ENCODE data around the gene ALDOB. TPM values are rescaled to one million over a fixed set of nuclear protein-coding genes. Genes with fewer than 3 reads are reported as not detected.

ALDOB gene
- total RNA-seq, result not detected

- ChIA-PET POLR2A (interaction anchor here (0.6 kb wide), 1 partner anchor 49 kb away, joined by 4 read pairs; no protein-coding TSS in a partner anchor), CTCF (no interaction called here)
- DNase-seq, result no peak
- no peaks in the 10 kb centered on the region for H3K9me3 Mint-ChIP-seq
- H3K27ac Mint-ChIP-seq, result no peak within 1 kb of the TSS
- no peaks in the 10 kb centered on the region for H3K4me1 Mint-ChIP-seq
- H3K27me3 Mint-ChIP-seq, result peaks cover 14% of the 10 kb centered on the region
- no peaks in the 10 kb centered on the region for H3K36me3 Mint-ChIP-seq (ENCODE audit: low read depth)
- no peak within 1 kb of the TSS for H3K4me3 Mint-ChIP-seq
Measured at GRCh38 chr9:101435601-101436079, at the start of gene ALDOB. Gene ALDOB (minus strand): TSS chr9:101435774. CDS start chr9:101430887, 4,887 bp downstream.

GRCh38 chr9:101484046-101484445, 48.5 kb upstream of the ALDOB start:
- no peaks in the 10 kb centered on the region for H3K9me3 Mint-ChIP-seq
- POLR2A ChIA-PET, result no interaction called here
- CTCF ChIA-PET, result no interaction called here

GRCh38 chr9:101481261-101481660, 45.7 kb upstream of the ALDOB start:
- H3K36me3 Mint-ChIP-seq (ENCODE audit: low read depth), result no peaks in the 10 kb centered on the region
- DNase-seq, result no peak
- H3K9me3 Mint-ChIP-seq, result no peaks in the 10 kb centered on the region
- H3K27ac Mint-ChIP-seq, result no peak overlapping the region
- peaks cover 39% of the 10 kb centered on the region for H3K27me3 Mint-ChIP-seq
- POLR2A ChIA-PET, result no interaction called here
- H3K4me1 Mint-ChIP-seq, result peaks cover 2% of the 10 kb centered on the region
- H3K4me3 Mint-ChIP-seq, result no peak overlapping the region
- CTCF ChIA-PET, result interaction anchor here (1.5 kb wide), 1 partner anchor 9 kb away, joined by 4 read pairs; no protein-coding TSS in a partner anchor

More at GRCh38 chr9:101484046-101484445, 48.5 kb upstream of the ALDOB start:
- Mint-ChIP-seq H3K27me3 (peaks cover 59% of the 10 kb centered on the region), H3K36me3 (ENCODE audit: low read depth) (no peaks in the 10 kb centered on the region), H3K4me3 (no peak overlapping the region), H3K27ac (no peak overlapping the region), H3K4me1 (peaks cover 9% of the 10 kb centered on the region)
- no peak for DNase-seq

GRCh38 chr9:101480386-101480785, 44.8 kb upstream of the ALDOB start:
- no peaks in the 10 kb centered on the region for H3K4me1 Mint-ChIP-seq
- peaks cover 31% of the 10 kb centered on the region for H3K27me3 Mint-ChIP-seq
- no peaks in the 10 kb centered on the region for H3K9me3 Mint-ChIP-seq
- no peaks in the 10 kb centered on the region for H3K36me3 Mint-ChIP-seq (ENCODE audit: low read depth)
- no peak for DNase-seq
- no peak overlapping the region for H3K4me3 Mint-ChIP-seq
- POLR2A ChIA-PET, result no interaction called here
- H3K27ac Mint-ChIP-seq, result no peak overlapping the region
- CTCF ChIA-PET, result no interaction called here

DNA sequence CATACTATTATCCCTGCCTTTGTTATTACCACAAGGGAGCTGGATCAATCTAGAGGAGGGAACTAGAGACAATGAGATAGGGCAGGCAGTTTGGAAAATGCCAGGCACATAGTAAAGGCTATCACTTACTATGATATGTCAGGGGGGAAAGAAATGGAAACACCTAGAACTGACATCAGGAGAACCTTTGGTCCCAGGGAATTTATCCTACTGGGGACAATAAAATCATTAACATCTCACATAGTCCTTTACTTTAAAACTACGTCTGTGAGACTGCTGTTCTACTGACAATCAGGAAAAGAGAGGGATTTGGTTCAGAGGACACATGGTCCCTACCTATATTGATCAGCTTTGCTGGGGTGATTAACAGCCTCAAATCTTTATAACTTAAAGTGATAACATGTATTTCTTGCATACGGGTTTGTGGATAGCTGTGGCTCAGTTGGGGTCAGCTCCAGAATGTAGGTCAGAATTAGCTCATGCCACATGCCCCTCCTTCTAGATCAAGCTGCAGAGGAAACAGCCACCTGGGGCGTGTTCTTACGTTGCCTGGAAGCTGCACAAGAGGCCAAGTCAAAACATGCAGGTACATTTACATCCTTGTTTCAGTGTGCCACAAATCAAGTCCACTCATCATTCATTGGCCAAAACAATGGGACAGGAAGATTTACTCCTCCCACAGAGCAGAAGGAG, 43.9 kb upstream of the ALDOB start:
- H3K27me3 Mint-ChIP-seq, result peaks cover 23% of the 10 kb centered on the region

DNA sequence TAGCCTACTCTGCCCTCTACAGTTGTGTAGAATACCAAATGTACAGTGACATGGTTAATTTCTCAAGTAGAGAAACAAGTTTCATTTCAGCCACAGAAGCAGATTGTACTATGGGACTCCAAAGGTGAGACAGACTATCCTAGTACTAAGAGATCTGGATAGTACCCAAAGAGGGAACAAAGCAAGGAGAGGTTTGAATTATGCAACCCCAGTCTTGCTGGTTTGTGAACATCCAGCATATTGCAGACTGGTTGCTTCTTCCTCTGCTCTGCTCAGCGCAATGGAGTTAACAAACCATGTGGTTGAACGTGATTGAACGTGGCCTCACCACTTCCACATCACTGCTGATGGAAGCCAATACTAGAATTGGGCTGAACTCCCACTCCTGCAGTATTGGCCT, 43.3 kb upstream of the ALDOB start:
- Mint-ChIP-seq H3K9me3 (no peaks in the 10 kb centered on the region), H3K27me3 (peaks cover 18% of the 10 kb centered on the region), H3K36me3 (ENCODE audit: low read depth) (no peaks in the 10 kb centered on the region), H3K27ac (no peak overlapping the region), H3K4me1 (no peaks in the 10 kb centered on the region), H3K4me3 (no peak overlapping the region)
- POLR2A ChIA-PET, result no interaction called here
- no peak for DNase-seq
- CTCF ChIA-PET, result no interaction called here

More for the DNA sequence above, 43.9 kb upstream of the ALDOB start:
- no peak overlapping the region for H3K27ac Mint-ChIP-seq
- ChIA-PET POLR2A (no interaction called here), CTCF (no interaction called here)
- no peaks in the 10 kb centered on the region for H3K36me3 Mint-ChIP-seq (ENCODE audit: low read depth)
- no peaks in the 10 kb centered on the region for H3K9me3 Mint-ChIP-seq
- H3K4me1 Mint-ChIP-seq, result no peaks in the 10 kb centered on the region
- no peak overlapping the region for H3K4me3 Mint-ChIP-seq
- DNase-seq, result no peak

GRCh38 chr9:101478444-101478843, 42.9 kb upstream of the ALDOB start:
- Mint-ChIP-seq H3K36me3 (ENCODE audit: low read depth) (no peaks in the 10 kb centered on the region), H3K27me3 (peaks cover 19% of the 10 kb centered on the region), H3K4me1 (no peaks in the 10 kb centered on the region), H3K4me3 (no peak overlapping the region), H3K9me3 (no peaks in the 10 kb centered on the region), H3K27ac (no peak overlapping the region)
- POLR2A ChIA-PET, result no interaction called here
- DNase-seq, result no peak
- CTCF ChIA-PET, result no interaction called here

GRCh38 chr9:101477736-101478135, 42.2 kb upstream of the ALDOB start:
- Mint-ChIP-seq H3K9me3 (no peaks in the 10 kb centered on the region), H3K4me1 (no peaks in the 10 kb centered on the region), H3K4me3 (no peak overlapping the region), H3K27me3 (peaks cover 17% of the 10 kb centered on the region), H3K36me3 (ENCODE audit: low read depth) (no peaks in the 10 kb centered on the region), H3K27ac (no peak overlapping the region)
- CTCF ChIA-PET, result no interaction called here
- no peak for DNase-seq
- POLR2A ChIA-PET, result no interaction called here

DNA sequence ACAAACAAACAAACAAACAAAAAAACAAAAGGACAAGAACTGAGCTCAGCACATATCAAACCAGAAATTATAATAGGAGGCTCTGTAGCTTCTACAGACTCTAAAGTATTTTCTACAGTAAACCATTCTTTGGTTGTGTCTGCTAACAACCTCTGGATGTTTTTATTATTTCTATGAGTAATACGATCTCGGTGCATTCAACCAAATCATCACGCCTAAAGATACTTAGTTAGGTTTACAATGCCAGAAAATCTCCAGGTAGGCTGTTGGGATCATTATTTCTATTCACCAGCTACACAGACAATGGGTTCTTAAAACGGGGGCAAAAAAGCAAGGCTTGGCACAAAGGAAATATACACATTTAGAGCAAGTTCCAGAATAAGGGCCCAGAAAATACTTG, 41.6 kb upstream of the ALDOB start:
- ChIA-PET POLR2A (no interaction called here), CTCF (no interaction called here)
- Mint-ChIP-seq H3K4me1 (no peaks in the 10 kb centered on the region), H3K36me3 (ENCODE audit: low read depth) (no peaks in the 10 kb centered on the region), H3K27me3 (peaks cover 14% of the 10 kb centered on the region), H3K9me3 (no peaks in the 10 kb centered on the region), H3K27ac (no peak overlapping the region), H3K4me3 (no peak overlapping the region)
- DNase-seq, result no peak

- ChIA-PET POLR2A (no interaction called here), CTCF (no interaction called here)
- no peaks in the 10 kb centered on the region for H3K36me3 Mint-ChIP-seq (ENCODE audit: low read depth)
- no peak overlapping the region for H3K27ac Mint-ChIP-seq
- no peak overlapping the region for H3K4me3 Mint-ChIP-seq
- no peaks in the 10 kb centered on the region for H3K4me1 Mint-ChIP-seq
- no peaks in the 10 kb centered on the region for H3K9me3 Mint-ChIP-seq
- peaks cover 20% of the 10 kb centered on the region for H3K27me3 Mint-ChIP-seq
- no peak for DNase-seq
Measured at GRCh38 chr9:101476576-101477208, 41.1 kb upstream of the ALDOB start.

DNA sequence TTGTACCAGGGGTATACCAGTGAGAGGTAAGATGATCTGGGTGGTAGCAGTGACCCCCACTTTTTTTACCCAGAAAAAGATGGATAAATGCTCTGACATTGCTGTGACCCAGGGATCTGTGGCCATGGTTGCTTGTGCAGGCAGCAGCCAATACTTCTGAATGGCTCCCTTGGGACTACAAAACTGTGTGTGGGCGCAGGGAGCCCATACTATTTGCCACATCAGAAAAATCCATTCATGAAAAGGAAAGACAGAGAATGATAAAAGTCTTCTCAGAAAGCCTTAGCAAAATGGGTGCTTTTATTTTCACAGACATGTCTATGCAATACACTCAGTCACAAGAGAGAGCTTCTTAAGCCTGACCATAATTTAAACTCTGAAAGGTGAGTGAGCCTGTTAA, 37.3 kb upstream of the ALDOB start:
- H3K27me3 Mint-ChIP-seq, result peaks cover 39% of the 10 kb centered on the region
- DNase-seq, result no peak
- no peak overlapping the region for H3K27ac Mint-ChIP-seq
- H3K4me1 Mint-ChIP-seq, result no peaks in the 10 kb centered on the region
- H3K4me3 Mint-ChIP-seq, result no peak overlapping the region
- H3K9me3 Mint-ChIP-seq, result no peaks in the 10 kb centered on the region
- POLR2A ChIA-PET, result no interaction called here
- CTCF ChIA-PET, result no interaction called here
- no peaks in the 10 kb centered on the region for H3K36me3 Mint-ChIP-seq (ENCODE audit: low read depth)

DNA sequence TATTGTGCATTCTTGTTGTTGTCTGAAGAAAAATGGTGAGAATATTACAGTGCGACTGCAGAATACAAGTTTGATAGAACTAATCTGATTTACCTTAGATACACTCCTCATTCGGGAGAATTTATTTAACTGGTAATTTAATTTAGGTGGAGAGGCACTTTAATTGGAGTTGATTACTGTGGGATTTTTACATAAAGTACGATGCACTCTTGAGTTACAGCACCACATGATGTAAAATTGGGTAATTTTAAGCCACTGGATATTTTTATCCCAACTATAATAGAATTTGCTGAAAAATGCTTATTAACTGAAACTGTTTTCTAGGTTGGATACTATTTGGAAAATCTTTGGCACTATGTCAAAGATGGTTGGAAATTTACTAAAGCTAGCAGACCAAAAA, 35.4 kb upstream of the ALDOB start:
- DNase-seq, result no peak
- ChIA-PET CTCF (no interaction called here), POLR2A (no interaction called here)
- Mint-ChIP-seq H3K4me3 (no peak overlapping the region), H3K4me1 (no peaks in the 10 kb centered on the region), H3K27ac (no peak overlapping the region), H3K27me3 (peaks cover 41% of the 10 kb centered on the region), H3K36me3 (ENCODE audit: low read depth) (no peaks in the 10 kb centered on the region), H3K9me3 (no peaks in the 10 kb centered on the region)

- POLR2A ChIA-PET, result no interaction called here
- no peaks in the 10 kb centered on the region for H3K36me3 Mint-ChIP-seq (ENCODE audit: low read depth)
- no peak overlapping the region for H3K4me3 Mint-ChIP-seq
- H3K4me1 Mint-ChIP-seq, result no peaks in the 10 kb centered on the region
- H3K9me3 Mint-ChIP-seq, result no peaks in the 10 kb centered on the region
- DNase-seq, result no peak
- peaks cover 48% of the 10 kb centered on the region for H3K27me3 Mint-ChIP-seq
- H3K27ac Mint-ChIP-seq, result no peak overlapping the region
- CTCF ChIA-PET, result no interaction called here
Measured at GRCh38 chr9:101470021-101470420, 34.4 kb upstream of the ALDOB start.

GRCh38 chr9:101469026-101469425, 33.5 kb upstream of the ALDOB start:
- no peak for DNase-seq
- CTCF ChIA-PET, result no interaction called here
- Mint-ChIP-seq H3K27ac (no peak overlapping the region), H3K4me3 (no peak overlapping the region), H3K36me3 (ENCODE audit: low read depth) (no peaks in the 10 kb centered on the region), H3K9me3 (no peaks in the 10 kb centered on the region), H3K27me3 (peaks cover 54% of the 10 kb centered on the region), H3K4me1 (no peaks in the 10 kb centered on the region)
- POLR2A ChIA-PET, result no interaction called here
